Smooth muscle cell (in vitro differentiated cells): ENCODE results near the gene FRMD4A. TPM values are rescaled to one million over a fixed set of nuclear protein-coding genes. Genes with fewer than 3 reads are reported as not detected.

ENCODE experiments used
- DNase-seq: peaks from one replicate; lab custom pipeline; 2025; ENCODE audit not compliant: unreplicated experiment; lab: John Stamatoyannopoulos, UW
- H2AFZ ChIP-seq: fragments of 200-600 bp; sonication (generic); 2 replicates; pipeline ENCODE4 v1.6.0; 2016; ENCODE audit warnings: antibody characterized with exemption, low read depth, mild to moderate bottlenecking
- H3F3A ChIP-seq: fragments of 200-600 bp; sonication (generic); 2 replicates; pipeline ENCODE4 v1.6.0; 2017; ENCODE audit warnings: antibody characterized with exemption, low read depth
- H3K27ac ChIP-seq: fragments of 200-600 bp; sonication (generic); 2 replicates; pipeline ENCODE4 v1.5.1; 2016; ENCODE audit warnings: low read depth, mild to moderate bottlenecking
- H3K27me3 ChIP-seq: fragments of 200-600 bp; sonication (generic); 2 replicates; pipeline ENCODE4 v1.6.1; 2016; ENCODE audit warnings: low read depth, mild to moderate bottlenecking
- H3K36me3 ChIP-seq: fragments of 200-600 bp; sonication (generic); 2 replicates; pipeline ENCODE4 v1.5.1; 2016; ENCODE audit warnings: low read depth
- H3K4me1 ChIP-seq: fragments of 200-600 bp; sonication (generic); 2 replicates; pipeline ENCODE4 v1.5.1; 2016; ENCODE audit warnings: low read depth
- H3K4me2 ChIP-seq: fragments of 200-600 bp; sonication (generic); 2 replicates; pipeline ENCODE4 v1.6.0; 2016; ENCODE audit warnings: mild to moderate bottlenecking
- H3K4me3 ChIP-seq: fragments of 200-600 bp; sonication (generic); 2 replicates; pipeline ENCODE4 v1.5.1; 2016; ENCODE audit warnings: mild to moderate bottlenecking
- H3K79me2 ChIP-seq: fragments of 200-600 bp; sonication (generic); 2 replicates; pipeline ENCODE4 v1.6.0; 2016; ENCODE audit warnings: low read depth, mild to moderate bottlenecking
- H3K9ac ChIP-seq: fragments of 200-600 bp; sonication (generic); 2 replicates; pipeline ENCODE4 v1.6.0; 2016; ENCODE audit warnings: low read depth
- H3K9me3 ChIP-seq: fragments of 200-600 bp; sonication (generic); replicated peaks from 2 replicates; pipeline ENCODE4 v1.5.1; 2016; ENCODE audit warnings: low read depth
- H4K20me1 ChIP-seq: fragments of 200-600 bp; sonication (generic); 2 replicates; pipeline ENCODE4 v1.6.0; 2016; ENCODE audit warnings: low read depth
- WGBS: methylation state at CpG from one replicate; pipeline ENCODE4 v1.1.7; 2016; ENCODE audit warnings: low lambda C conversion rate; 5-methylcytosine and 5-hydroxymethylcytosine counted together
- polyA plus RNA-seq: library from polyadenylated mRNA; unstranded; fragments of >200 nt; fragmentation: Nextera tagmentation; extraction: Ambion mirVana; gene quantifications from 2 replicates; pipeline ENCODE4 v1.2.1, GENCODE V29; 2016
- total RNA-seq: library from RNA; depleted of rRNA; stranded (reverse); fragments of >200 nt; gene quantifications from 2 replicates; pipeline ENCODE4 v1.2.3, GENCODE V29; 2014
- TF ChIP-seq, protein P1 (sequence below): fragments of 200-600 bp; sonication (generic); IDR thresholded peaks from 2 replicates; pipeline ENCODE4 v1.5.1; 2017; ENCODE audit warnings: borderline replicate concordance, mild to moderate bottlenecking, antibody characterized with exemption; ENCODE audit not compliant: insufficient read depth, poor library complexity, severe bottlenecking

Gene FRMD4A
- total and polyA plus RNA-seq, 2 experiments from 2014 or later, result 3.0 to 5.4 TPM

- Histone ChIP-seq H4K20me1 (no peaks in the 10 kb centered on the region), H3K4me1 (no peaks in the 10 kb centered on the region), H3F3A (no peaks in the 10 kb centered on the region), H3K27ac (no peak overlapping the region), H3K4me3 (no peak overlapping the region), H3K9me3 (no peaks in the 10 kb centered on the region), H3K79me2 (no peaks in the 10 kb centered on the region), H3K4me2 (no peak overlapping the region), H3K27me3 (peaks cover 73% of the 10 kb centered on the region), H3K36me3 (no peaks in the 10 kb centered on the region), H3K9ac (no peak overlapping the region), H2AFZ (no peak overlapping the region)
- WGBS, result 88% methylated on average over 4 of the region's 4 CpGs
- DNase-seq, result no peak
- TF ChIP-seq, protein P1, sequence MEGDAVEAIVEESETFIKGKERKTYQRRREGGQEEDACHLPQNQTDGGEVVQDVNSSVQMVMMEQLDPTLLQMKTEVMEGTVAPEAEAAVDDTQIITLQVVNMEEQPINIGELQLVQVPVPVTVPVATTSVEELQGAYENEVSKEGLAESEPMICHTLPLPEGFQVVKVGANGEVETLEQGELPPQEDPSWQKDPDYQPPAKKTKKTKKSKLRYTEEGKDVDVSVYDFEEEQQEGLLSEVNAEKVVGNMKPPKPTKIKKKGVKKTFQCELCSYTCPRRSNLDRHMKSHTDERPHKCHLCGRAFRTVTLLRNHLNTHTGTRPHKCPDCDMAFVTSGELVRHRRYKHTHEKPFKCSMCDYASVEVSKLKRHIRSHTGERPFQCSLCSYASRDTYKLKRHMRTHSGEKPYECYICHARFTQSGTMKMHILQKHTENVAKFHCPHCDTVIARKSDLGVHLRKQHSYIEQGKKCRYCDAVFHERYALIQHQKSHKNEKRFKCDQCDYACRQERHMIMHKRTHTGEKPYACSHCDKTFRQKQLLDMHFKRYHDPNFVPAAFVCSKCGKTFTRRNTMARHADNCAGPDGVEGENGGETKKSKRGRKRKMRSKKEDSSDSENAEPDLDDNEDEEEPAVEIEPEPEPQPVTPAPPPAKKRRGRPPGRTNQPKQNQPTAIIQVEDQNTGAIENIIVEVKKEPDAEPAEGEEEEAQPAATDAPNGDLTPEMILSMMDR, result no peak
Measured at GRCh38 chr10:14146501-14146900, 184.2 kb downstream of the FRMD4A start.

DNA sequence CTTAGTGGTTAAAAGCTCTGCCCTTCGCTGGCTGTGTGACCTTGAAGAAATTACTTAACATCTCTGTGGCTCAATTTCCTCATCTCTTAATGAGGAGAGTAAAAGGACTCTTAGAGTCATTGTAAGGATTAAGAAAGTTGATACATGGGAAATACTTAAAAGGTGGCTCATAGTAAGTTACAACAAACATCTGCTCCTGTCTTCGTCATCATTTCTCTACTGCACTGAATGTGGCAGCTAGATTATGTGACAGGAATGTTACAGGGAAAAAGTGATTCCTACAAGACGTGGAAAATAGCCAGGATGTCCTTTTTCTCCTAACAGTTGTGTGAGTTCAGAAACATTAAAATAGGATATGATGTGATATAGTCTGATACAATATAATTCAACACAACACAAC is 184.7 kb downstream of the FRMD4A start:
- Histone ChIP-seq H3F3A (no peaks in the 10 kb centered on the region), H4K20me1 (no peaks in the 10 kb centered on the region), H3K79me2 (no peaks in the 10 kb centered on the region), H3K4me2 (no peak overlapping the region), H3K9me3 (no peaks in the 10 kb centered on the region), H3K9ac (no peak overlapping the region), H3K4me1 (no peaks in the 10 kb centered on the region), H2AFZ (no peak overlapping the region), H3K27ac (no peak overlapping the region), H3K4me3 (no peak overlapping the region), H3K27me3 (peaks cover 77% of the 10 kb centered on the region), H3K36me3 (no peaks in the 10 kb centered on the region)
- WGBS, result 61% methylated on average over 3 of the region's 3 CpGs
- TF ChIP-seq, protein P1, result no peak
- no peak for DNase-seq

DNA sequence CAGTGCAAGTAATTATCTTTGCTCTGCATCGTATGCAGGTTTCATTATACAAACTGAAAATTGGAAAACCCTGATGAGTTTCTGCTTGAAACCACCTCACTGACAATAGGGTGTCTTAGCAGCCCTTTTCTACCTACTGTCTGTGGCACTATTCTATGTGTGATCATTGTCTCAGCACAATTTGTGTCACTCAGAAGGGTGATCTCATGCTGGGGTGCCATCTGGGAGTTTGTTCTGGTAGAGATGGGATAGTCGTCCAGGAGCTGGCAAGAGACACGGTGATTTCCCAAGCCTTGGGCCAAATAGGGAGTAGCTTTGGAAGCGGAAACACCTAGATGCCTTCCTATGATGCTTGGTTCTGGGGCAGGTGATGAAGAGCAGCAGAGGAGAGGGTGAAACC is 186.3 kb downstream of the FRMD4A start:
- H3K9me3 ChIP-seq, result no peaks in the 10 kb centered on the region
- TF ChIP-seq, protein P1, result no peak
- no peak overlapping the region for H2AFZ ChIP-seq
- H3K36me3 ChIP-seq, result no peaks in the 10 kb centered on the region
- H3K27ac ChIP-seq, result no peak overlapping the region
- H3K27me3 ChIP-seq, result peaks cover 74% of the 10 kb centered on the region
- DNase-seq, result no peak
- no peak overlapping the region for H3K4me3 ChIP-seq
- H3F3A ChIP-seq, result no peaks in the 10 kb centered on the region
- H3K79me2 ChIP-seq, result no peaks in the 10 kb centered on the region
- no peak overlapping the region for H3K9ac ChIP-seq
- WGBS, result 94% methylated on average over 4 of the region's 4 CpGs
- H3K4me1 ChIP-seq, result no peaks in the 10 kb centered on the region
- H3K4me2 ChIP-seq, result no peak overlapping the region
- no peaks in the 10 kb centered on the region for H4K20me1 ChIP-seq

DNA sequence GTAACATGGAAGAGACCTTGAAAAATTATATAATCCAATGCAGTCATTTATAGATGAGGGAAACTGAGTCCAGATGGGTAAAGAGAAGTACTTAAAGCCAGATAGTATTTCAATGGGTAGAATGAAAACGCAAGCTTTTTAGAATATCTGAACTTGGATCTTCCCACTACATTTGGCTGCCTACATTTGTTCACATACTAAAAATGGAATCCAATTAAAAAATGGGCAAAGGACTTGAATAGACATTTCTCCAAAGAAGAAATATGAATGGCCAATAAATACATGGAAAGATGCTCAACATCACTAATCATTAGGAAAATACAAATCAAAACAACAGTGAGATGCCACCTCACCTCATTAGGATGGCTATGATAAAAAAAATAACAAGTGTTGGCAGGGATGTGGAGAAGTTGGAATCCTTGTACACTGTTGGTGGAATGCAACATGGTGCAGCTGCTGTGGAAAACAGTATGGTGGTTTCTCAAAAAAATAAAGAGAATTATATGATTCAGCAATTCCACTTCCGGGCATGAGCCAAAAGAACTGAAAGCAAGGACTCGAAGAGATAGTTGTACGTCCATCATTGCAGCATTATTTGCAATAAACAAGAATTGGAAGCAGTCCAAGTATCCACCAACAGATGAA is 188.0 kb downstream of the FRMD4A start:
- no peaks in the 10 kb centered on the region for H4K20me1 ChIP-seq
- H3K27ac ChIP-seq, result no peak overlapping the region
- H3K27me3 ChIP-seq, result peaks cover 63% of the 10 kb centered on the region
- H3K9me3 ChIP-seq, result no peaks in the 10 kb centered on the region
- H3K4me2 ChIP-seq, result no peak overlapping the region
- no peaks in the 10 kb centered on the region for H3F3A ChIP-seq
- 89% methylated on average over 4 of the region's 4 CpGs for WGBS
- H3K36me3 ChIP-seq, result no peaks in the 10 kb centered on the region
- no peak overlapping the region for H3K9ac ChIP-seq
- no peaks in the 10 kb centered on the region for H3K4me1 ChIP-seq
- H3K79me2 ChIP-seq, result no peaks in the 10 kb centered on the region
- no peak for DNase-seq
- TF ChIP-seq, protein P1, result no peak
- H3K4me3 ChIP-seq, result no peak overlapping the region
- no peak overlapping the region for H2AFZ ChIP-seq
